Measurements from ENCODE around the gene HEXD. TPM values are rescaled to one million over a fixed set of nuclear protein-coding genes. Genes with fewer than 3 reads are reported as not detected.
"Not testable (repeated sequence)": the region's sequence is repeated elsewhere in the genome, so short reads cannot be mapped to it uniquely, and the experiment has no call there.

Gene HEXD
- total and polyA plus RNA-seq, 5 donors from 2014 or later, result 9.7 to 42.8 (median 12.0) TPM

GRCh38 chr17:82380860-82381702 lies 37.1 kb upstream of the HEXD start:
- H3K4me3 Mint-ChIP-seq, result no peak overlapping the region
- Histone ChIP-seq H3K27ac (ENCODE audit: insufficient read depth, low read length, poor library complexity, severe bottlenecking) (no peak overlapping the region), H3K9me3 (ENCODE audit: control insufficient read depth in 2 of 2, low read length in 2 of 2) (no peaks in the 10 kb centered on the region), H3K36me3 (ENCODE audit: control insufficient read depth, insufficient read depth, low read length) (no peaks in the 10 kb centered on the region), H3K4me1 (ENCODE audit: control insufficient read depth, insufficient read depth, low read length, poor library complexity, severe bottlenecking) (no peaks in the 10 kb centered on the region), H3K4me3 (ENCODE audit: low read depth, low read length) (no peak overlapping the region), H3K27me3 (ENCODE audit: control insufficient read depth, insufficient read depth, low read length) (no peaks in the 10 kb centered on the region)
- no peak for ATAC-seq (ENCODE audit: low read depth in 2 of 2)
- peaks cover 0 to 5% (median 0%) of the 10 kb centered on the region in 4 donors for H3K4me1 Mint-ChIP-seq
- H3K9me3 Mint-ChIP-seq, result no peaks in the 10 kb centered on the region
- H3K36me3 Mint-ChIP-seq, result no peaks in the 10 kb centered on the region
- peaks cover 28% of the 10 kb centered on the region for H3K27me3 Mint-ChIP-seq
- no peak overlapping the region for H3K27ac Mint-ChIP-seq
- no peak for DNase-seq

GRCh38 chr17:82381703-82382009 lies 36.5 kb upstream of the HEXD start:
- DNase-seq; H3K27ac ChIP-seq (ENCODE audit: insufficient read depth, low read length, poor library complexity, severe bottlenecking); H3K27ac Mint-ChIP-seq; H3K4me1 ChIP-seq (ENCODE audit: control insufficient read depth, insufficient read depth, low read length, poor library complexity, severe bottlenecking); H3K9me3 ChIP-seq (ENCODE audit: control insufficient read depth in 2 of 2, low read length in 2 of 2); H3K4me3 Mint-ChIP-seq; H3K36me3 ChIP-seq (ENCODE audit: control insufficient read depth, insufficient read depth, low read length); H3K4me1 Mint-ChIP-seq; H3K4me3 ChIP-seq (ENCODE audit: low read depth, low read length); H3K9me3 Mint-ChIP-seq; H3K27me3 ChIP-seq (ENCODE audit: control insufficient read depth, insufficient read depth, low read length); H3K36me3 Mint-ChIP-seq; ATAC-seq (ENCODE audit: low read depth in 2 of 2): not testable (repeated sequence)
- H3K27me3 Mint-ChIP-seq, result peaks cover 24% of the 10 kb centered on the region

- H3K4me3 Mint-ChIP-seq; H3K36me3 Mint-ChIP-seq; H3K4me1 Mint-ChIP-seq; H3K27ac Mint-ChIP-seq; H3K4me1 ChIP-seq (ENCODE audit: control insufficient read depth, insufficient read depth, low read length, poor library complexity, severe bottlenecking); H3K4me3 ChIP-seq (ENCODE audit: low read depth, low read length); H3K36me3 ChIP-seq (ENCODE audit: control insufficient read depth, insufficient read depth, low read length); ATAC-seq (ENCODE audit: low read depth in 2 of 2); H3K9me3 ChIP-seq (ENCODE audit: control insufficient read depth in 2 of 2, low read length in 2 of 2); H3K27me3 ChIP-seq (ENCODE audit: control insufficient read depth, insufficient read depth, low read length); DNase-seq; H3K9me3 Mint-ChIP-seq; H3K27ac ChIP-seq (ENCODE audit: insufficient read depth, low read length, poor library complexity, severe bottlenecking): not testable (repeated sequence)
- peaks cover 24% of the 10 kb centered on the region for H3K27me3 Mint-ChIP-seq
Measured at GRCh38 chr17:82382220-82382932, 35.8 kb upstream of the HEXD start.

GRCh38 chr17:82382933-82383255 lies 35.3 kb upstream of the HEXD start:
- no peak overlapping the region for H3K4me3 Mint-ChIP-seq
- no peak overlapping the region for H3K27ac ChIP-seq (ENCODE audit: insufficient read depth, low read length, poor library complexity, severe bottlenecking)
- no peaks in the 10 kb centered on the region for H3K27me3 ChIP-seq (ENCODE audit: control insufficient read depth, insufficient read depth, low read length)
- DNase-seq (no peak), ATAC-seq (ENCODE audit: low read depth in 2 of 2) (no peak)
- H3K9me3 Mint-ChIP-seq, result no peaks in the 10 kb centered on the region
- no peaks in the 10 kb centered on the region for H3K4me1 ChIP-seq (ENCODE audit: control insufficient read depth, insufficient read depth, low read length, poor library complexity, severe bottlenecking)
- H3K36me3 ChIP-seq (ENCODE audit: control insufficient read depth, insufficient read depth, low read length), result no peaks in the 10 kb centered on the region
- peaks cover 0 to 6% (median 4%) of the 10 kb centered on the region in 4 donors for H3K4me1 Mint-ChIP-seq
- no peak overlapping the region for H3K27ac Mint-ChIP-seq
- H3K36me3 Mint-ChIP-seq, result no peaks in the 10 kb centered on the region
- H3K9me3 ChIP-seq (ENCODE audit: control insufficient read depth in 2 of 2, low read length in 2 of 2), result no peaks in the 10 kb centered on the region
- H3K27me3 Mint-ChIP-seq, result peaks cover 19% of the 10 kb centered on the region
- H3K4me3 ChIP-seq (ENCODE audit: low read depth, low read length), result no peak overlapping the region

- Mint-ChIP-seq H3K4me1 (peaks cover 0 to 6% (median 4%) of the 10 kb centered on the region in 4 donors), H3K4me3 (no peak overlapping the region), H3K36me3 (no peaks in the 10 kb centered on the region), H3K27me3 (peaks cover 19% of the 10 kb centered on the region), H3K9me3 (no peaks in the 10 kb centered on the region), H3K27ac (no peak overlapping the region)
- H3K27ac ChIP-seq (ENCODE audit: insufficient read depth, low read length, poor library complexity, severe bottlenecking), result no peak overlapping the region
- no peaks in the 10 kb centered on the region for H3K4me1 ChIP-seq (ENCODE audit: control insufficient read depth, insufficient read depth, low read length, poor library complexity, severe bottlenecking)
- no peaks in the 10 kb centered on the region for H3K36me3 ChIP-seq (ENCODE audit: control insufficient read depth, insufficient read depth, low read length)
- H3K4me3 ChIP-seq (ENCODE audit: low read depth, low read length), result no peak overlapping the region
- ATAC-seq (ENCODE audit: low read depth in 2 of 2), result no peak
- DNase-seq, result no peak
- H3K9me3 ChIP-seq (ENCODE audit: control insufficient read depth in 2 of 2, low read length in 2 of 2), result no peaks in the 10 kb centered on the region
- H3K27me3 ChIP-seq (ENCODE audit: control insufficient read depth, insufficient read depth, low read length), result no peaks in the 10 kb centered on the region
Measured at GRCh38 chr17:82383411-82383810, 34.7 kb upstream of the HEXD start.

GRCh38 chr17:82384051-82384729 lies 34.0 kb upstream of the HEXD start:
- no peaks in the 10 kb centered on the region for H3K4me1 ChIP-seq (ENCODE audit: control insufficient read depth, insufficient read depth, low read length, poor library complexity, severe bottlenecking)
- Mint-ChIP-seq H3K9me3 (no peaks in the 10 kb centered on the region), H3K4me3 (no peak overlapping the region), H3K27ac (no peak overlapping the region), H3K36me3 (no peaks in the 10 kb centered on the region), H3K4me1 (peaks cover 0 to 6% (median 4%) of the 10 kb centered on the region in 4 donors), H3K27me3 (peaks cover 19% of the 10 kb centered on the region)
- H3K27ac ChIP-seq (ENCODE audit: insufficient read depth, low read length, poor library complexity, severe bottlenecking), result no peak overlapping the region
- DNase-seq, result no peak
- H3K27me3 ChIP-seq (ENCODE audit: control insufficient read depth, insufficient read depth, low read length), result no peaks in the 10 kb centered on the region
- no peaks in the 10 kb centered on the region for H3K36me3 ChIP-seq (ENCODE audit: control insufficient read depth, insufficient read depth, low read length)
- ATAC-seq (ENCODE audit: low read depth in 2 of 2), result no peak
- H3K9me3 ChIP-seq (ENCODE audit: control insufficient read depth in 2 of 2, low read length in 2 of 2), result no peaks in the 10 kb centered on the region
- H3K4me3 ChIP-seq (ENCODE audit: low read depth, low read length), result no peak overlapping the region

- Mint-ChIP-seq H3K9me3 (no peaks in the 10 kb centered on the region), H3K4me1 (peaks cover 0 to 6% (median 4%) of the 10 kb centered on the region in 4 donors), H3K27ac (no peak overlapping the region), H3K27me3 (peaks cover 17% of the 10 kb centered on the region), H3K36me3 (no peaks in the 10 kb centered on the region), H3K4me3 (no peak overlapping the region)
- Histone ChIP-seq H3K4me3 (ENCODE audit: low read depth, low read length) (no peak overlapping the region), H3K36me3 (ENCODE audit: control insufficient read depth, insufficient read depth, low read length) (no peaks in the 10 kb centered on the region), H3K27me3 (ENCODE audit: control insufficient read depth, insufficient read depth, low read length) (no peaks in the 10 kb centered on the region), H3K9me3 (ENCODE audit: control insufficient read depth in 2 of 2, low read length in 2 of 2) (no peaks in the 10 kb centered on the region), H3K27ac (ENCODE audit: insufficient read depth, low read length, poor library complexity, severe bottlenecking) (no peak overlapping the region), H3K4me1 (ENCODE audit: control insufficient read depth, insufficient read depth, low read length, poor library complexity, severe bottlenecking) (no peaks in the 10 kb centered on the region)
- ATAC-seq (ENCODE audit: low read depth in 2 of 2), result no peak
- DNase-seq, result no peak
Measured at GRCh38 chr17:82384730-82385481, 33.2 kb upstream of the HEXD start.
